A673 (cell line): ENCODE measurements around the gene CFAP97. TPM values are rescaled to one million over a fixed set of nuclear protein-coding genes. Genes with fewer than 3 reads are reported as not detected.
"Not testable (repeated sequence)": the region's sequence is repeated elsewhere in the genome, so short reads cannot be mapped to it uniquely, and the experiment has no call there.

Source experiments
- BruUV-seq: library from RNA; stranded (reverse); fragments of 400-500 nt; replicated peaks from 2 replicates; lab custom pipeline; 2021; lab: Mats Ljungman, UMichigan
- CTCF ChIA-PET: fragments of 300-600 bp; sonication (Branson Sonifier 250); formaldehyde crosslinking; loops from one replicate; lab custom pipeline; 2022; ENCODE audit warnings: antibody characterized with exemption; lab: Charles Lee
- POLR2A ChIA-PET: fragments of 300-600 bp; sonication (Branson Sonifier 250); formaldehyde crosslinking; loops from one replicate; lab custom pipeline; 2022; ENCODE audit warnings: antibody characterized with exemption; ENCODE audit not compliant: low non-redundant PET; lab: Charles Lee
- DNase-seq: peaks from one replicate; pipeline ENCODE4 v3.0.0-alpha.2; 2015; ENCODE audit warnings: low spot score
- H3K27ac ChIP-seq: fragments of 200-600 bp; sonication (generic); 2 replicates; pipeline ENCODE4 v1.5.1; 2016; ENCODE audit warnings: mixed run types, low read depth, mild to moderate bottlenecking, mixed read lengths, antibody characterized with exemption, low read length; ENCODE audit not compliant: poor library complexity, severe bottlenecking
- H3K27me3 ChIP-seq: fragments of 200-600 bp; sonication (generic); replicated peaks from 2 replicates; pipeline ENCODE4 v1.6.1; 2017; ENCODE audit warnings: mixed run types, low read depth, mild to moderate bottlenecking, mixed read lengths, antibody characterized with exemption, low read length; ENCODE audit not compliant: insufficient read depth, poor library complexity
- H3K36me3 ChIP-seq: fragments of 200-600 bp; sonication (generic); 2 replicates; pipeline ENCODE4 v1.6.1; 2016; ENCODE audit warnings: mixed run types, mild to moderate bottlenecking, mixed read lengths, antibody characterized with exemption, low read length; ENCODE audit not compliant: insufficient read depth, poor library complexity, severe bottlenecking
- H3K4me1 ChIP-seq: fragments of 200-600 bp; sonication (generic); 2 replicates; pipeline ENCODE4 v1.6.1; 2017; ENCODE audit warnings: mixed run types, mild to moderate bottlenecking, mixed read lengths, antibody characterized with exemption, low read length; ENCODE audit not compliant: insufficient read depth, poor library complexity, severe bottlenecking
- H3K4me3 ChIP-seq: fragments of 200-600 bp; sonication (generic); 2 replicates; pipeline ENCODE4 v1.5.1; 2016; ENCODE audit warnings: low read depth, mixed run types, mild to moderate bottlenecking, mixed read lengths, low read length; ENCODE audit not compliant: poor library complexity, severe bottlenecking
- H3K9me3 ChIP-seq: fragments of 200-600 bp; sonication (generic); 2 replicates; pipeline ENCODE4 v1.6.1; 2016; ENCODE audit warnings: mixed run types, low read depth, mild to moderate bottlenecking, mixed read lengths, antibody characterized with exemption, low read length; ENCODE audit not compliant: poor library complexity, severe bottlenecking
- CTCF ChIP-seq: fragments of 300-800, 200-600 bp; sonication (generic); conservative IDR thresholded peaks from 2 replicates; pipeline ENCODE4 v1.5.1; 2017; ENCODE audit warnings: low read depth, mild to moderate bottlenecking, antibody characterized with exemption, low read length, moderate library complexity, mixed read lengths
- EZH2 ChIP-seq: fragments of 200-600 bp; sonication (generic); IDR thresholded peaks from 2 replicates; pipeline ENCODE4 v1.6.1; 2017; ENCODE audit warnings: borderline replicate concordance, low read depth, mild to moderate bottlenecking, mixed read lengths, antibody characterized with exemption, low read length; ENCODE audit not compliant: poor library complexity, severe bottlenecking
- intact Hi-C: fragments of 100-400 bp; cut with micrococcal nuclease; formaldehyde crosslinking; loops from one replicate; pipeline ENCODE4 v1.10.0; 2022; ENCODE audit not compliant: unreplicated experiment
- total RNA-seq: library from RNA; stranded (reverse); gene quantifications from 2 replicates; pipeline ENCODE4 v1.2.3, GENCODE V29; 2021

CFAP97 gene
- total RNA-seq, 1 experiment from 2014 or later, result 28.9 TPM

DNA sequence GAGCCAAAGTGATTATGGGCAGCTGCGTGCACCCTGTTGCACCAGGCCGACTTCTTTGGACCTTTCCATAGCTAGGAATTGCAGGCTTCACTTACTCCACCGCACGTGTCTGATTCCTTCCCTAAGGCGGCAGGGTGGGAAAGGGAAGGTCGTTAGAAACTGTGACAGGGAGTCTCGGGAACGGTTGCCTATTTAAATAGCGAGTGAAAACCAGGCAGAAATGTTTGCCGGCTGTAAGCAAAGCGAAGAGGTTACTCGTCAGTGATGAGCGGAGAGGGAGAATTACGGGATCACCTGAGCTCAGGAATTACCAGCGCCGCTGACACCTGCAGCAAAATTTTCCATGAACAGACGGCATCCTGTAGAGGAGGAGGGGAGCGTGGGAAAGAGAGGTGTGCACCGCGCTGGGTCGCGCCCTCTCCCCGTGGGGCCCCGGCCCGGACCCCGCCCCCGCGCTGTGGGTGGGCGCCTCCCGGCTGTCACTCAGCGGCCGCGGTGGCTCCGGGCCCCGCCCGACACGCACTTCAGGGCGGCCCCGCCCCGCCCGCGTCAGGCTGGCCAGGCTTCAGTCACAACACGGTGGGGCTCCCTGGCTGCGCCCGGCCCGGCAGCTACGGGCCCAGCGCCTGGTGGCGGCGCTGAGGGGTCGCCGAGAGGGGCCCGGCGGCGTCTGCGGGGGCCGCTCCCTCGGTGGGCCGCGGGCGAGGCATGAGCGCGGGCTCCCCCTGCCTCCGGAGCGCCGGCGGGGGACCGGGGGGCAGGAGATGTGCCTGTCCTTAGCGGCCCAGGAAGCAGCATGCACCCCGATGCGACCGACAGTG, 5.4 kb upstream of the CFAP97 start, which contains the start of gene SNX25:
Gene SNX25 (plus strand): TSS at position 568 of the 821 bp plus-strand sequence. CDS start 229 bp downstream, at position 797.
- Histone ChIP-seq H3K4me3 (peak within 1 kb of the TSS; percentile 69), H3K9me3 (no peaks in the 10 kb centered on the region), H3K27ac (peak within 1 kb of the TSS; percentile 40), H3K4me1 (peaks cover 14% of the 10 kb centered on the region), H3K27me3 (peaks cover 17% of the 10 kb centered on the region), H3K36me3 (no peaks in the 10 kb centered on the region)
- peak; percentile 81 for DNase-seq
- CTCF ChIA-PET, result interaction anchor here (1.0 kb wide), 1 partner anchor 25 kb away, joined by 3 read pairs; no protein-coding TSS in a partner anchor
- BruUV-seq, result no TSS peak
- POLR2A ChIA-PET, result no interaction called here
- TF ChIP-seq CTCF (no peak), EZH2 (no peak)
- intact Hi-C loops, result loop anchor here (5.0 kb wide), 1 partner anchor 188 kb away; the partner anchor contains the start of genes ANKRD37 and LRP2BP

DNA sequence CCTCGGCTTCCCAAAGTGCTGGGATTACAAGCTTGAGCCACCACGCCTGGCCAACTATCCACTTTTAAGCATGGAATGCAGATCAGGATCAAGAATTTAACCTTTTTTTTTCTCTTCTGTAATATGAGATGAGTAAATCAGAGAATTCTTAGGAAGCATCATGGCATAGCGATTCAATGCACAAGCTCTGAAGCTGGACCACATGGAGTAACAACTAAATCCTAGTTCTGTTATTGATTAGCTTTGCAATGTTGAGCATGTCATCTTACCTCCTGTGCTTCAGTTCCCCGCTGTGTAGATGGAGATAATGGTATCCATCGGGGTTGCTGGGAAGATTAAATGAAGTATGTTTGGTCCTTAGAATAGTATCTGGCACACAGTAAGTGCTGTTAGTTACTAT, 3.7 kb upstream of the CFAP97 start:
- intact Hi-C loops, result loop anchor here (5.0 kb wide), 1 partner anchor 190 kb away; the partner anchor contains the start of genes ANKRD37 and LRP2BP
- TF ChIP-seq EZH2, result no peak
- TF ChIP-seq CTCF, result no peak
- Histone ChIP-seq H3K36me3 (no peaks in the 10 kb centered on the region), H3K27ac (no peak overlapping the region), H3K4me1 (peaks cover 24% of the 10 kb centered on the region), H3K27me3 (peaks cover 17% of the 10 kb centered on the region), H3K4me3 (no peak overlapping the region), H3K9me3 (no peaks in the 10 kb centered on the region)
- CTCF ChIA-PET, result no interaction called here
- no TSS peak for BruUV-seq
- no peak for DNase-seq
- POLR2A ChIA-PET, result no interaction called here

GRCh38 chr4:185205697-185206342, 2.0 kb upstream of the CFAP97 start:
- Histone ChIP-seq H3K4me1 (peaks cover 36% of the 10 kb centered on the region), H3K36me3 (no peaks in the 10 kb centered on the region), H3K4me3 (no peak overlapping the region), H3K27ac (no peak overlapping the region), H3K9me3 (no peaks in the 10 kb centered on the region), H3K27me3 (peaks cover 4% of the 10 kb centered on the region)
- intact Hi-C loops, result loop anchor here (5.0 kb wide), 1 partner anchor 191 kb away; the partner anchor contains the start of genes ANKRD37 and LRP2BP
- TF ChIP-seq EZH2 (no peak), CTCF (no peak)
- CTCF ChIA-PET, result no interaction called here
- POLR2A ChIA-PET, result no interaction called here
- DNase-seq, result no peak
- no TSS peak for BruUV-seq

- BruUV-seq, H3K36me3 ChIP-seq, POLR2A ChIA-PET, H3K27ac ChIP-seq, DNase-seq, H3K9me3 ChIP-seq, CTCF ChIA-PET, H3K4me3 ChIP-seq, H3K27me3 ChIP-seq: not testable (repeated sequence)
- intact Hi-C loops, result loop anchor here (5.0 kb wide), 1 partner anchor 192 kb away; the partner anchor contains the start of genes ANKRD37 and LRP2BP
- H3K4me1 ChIP-seq, result peaks cover 36% of the 10 kb centered on the region
Observed at GRCh38 chr4:185205073-185205472, 1.3 kb upstream of the CFAP97 start.
